ENCODE results near the gene HES3. TPM values are rescaled to one million over a fixed set of nuclear protein-coding genes. Genes with fewer than 3 reads are reported as not detected.

Gene HES3
- total and polyA plus RNA-seq, 9 donors = not detected

DNA sequence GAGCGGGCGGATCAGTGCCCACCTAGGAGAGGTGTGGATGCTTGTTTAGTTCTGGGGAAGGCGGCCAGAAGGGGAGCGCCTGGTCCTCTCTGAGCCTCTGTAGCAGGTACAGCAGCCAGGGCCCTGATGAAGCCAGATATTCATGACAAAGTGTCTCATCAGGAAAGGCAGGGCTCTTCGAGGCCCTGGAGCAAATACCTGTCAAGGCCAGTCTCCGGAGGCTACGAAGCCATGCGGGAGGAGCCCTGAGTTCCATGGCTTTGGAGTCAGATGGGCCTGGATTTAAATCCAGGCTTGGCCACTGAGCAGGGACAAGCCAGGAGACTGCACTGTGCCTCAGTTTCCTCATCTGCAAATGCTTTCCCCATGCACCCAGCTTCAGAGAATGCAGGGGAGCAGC, 42.3 kb downstream of the HES3 start:
- 94 to 97% (median 95%) methylated on average over 8 of the region's 8 CpGs for WGBS, 3 donors
- H3K36me3 ChIP-seq = no peaks in the 10 kb centered on the region
- peak overlapping the region in 1 of 2 donors; percentile 95 for H3K27ac ChIP-seq
- no peaks in the 10 kb centered on the region for H3K27me3 ChIP-seq
- intact Hi-C loops (cut with DNase I) = no loop called here
- H3K4me1 ChIP-seq (ENCODE audit: insufficient read depth) = peaks cover 17% of the 10 kb centered on the region
- TF ChIP-seq CTCF (IDR thresholded peaks at IDR 0.05) (no peak), POLR2A (IDR thresholded peaks at IDR 0.05) (no peak), EP300 (IDR thresholded peaks at IDR 0.05) (no peak)
- H3K4me3 ChIP-seq = no peak overlapping the region
- DNase-seq = no peak
- no peaks in the 10 kb centered on the region for H3K9me3 ChIP-seq

GRCh38 chr1:6287029-6287428, 43.0 kb downstream of the HES3 start:
- Histone ChIP-seq H3K4me3 (no peak overlapping the region), H3K4me1 (ENCODE audit: insufficient read depth) (peaks cover 21% of the 10 kb centered on the region), H3K27ac (peak overlapping the region; percentile 67 to 95), H3K9me3 (no peaks in the 10 kb centered on the region), H3K27me3 (no peaks in the 10 kb centered on the region), H3K36me3 (no peaks in the 10 kb centered on the region)
- TF ChIP-seq EP300 (IDR thresholded peaks at IDR 0.05) = no peak
- no peak for TF ChIP-seq CTCF (IDR thresholded peaks at IDR 0.05)
- no peak for TF ChIP-seq POLR2A (IDR thresholded peaks at IDR 0.05)
- intact Hi-C loops (cut with DNase I) = no loop called here
- 64 to 80% (median 77%) methylated on average over 13 of the region's 13 CpGs for WGBS, 3 donors
- peak in 1 of 5 donors; percentile 46 for DNase-seq

GRCh38 chr1:6287431-6287886, 43.5 kb downstream of the HES3 start:
- peaks cover 21% of the 10 kb centered on the region for H3K4me1 ChIP-seq (ENCODE audit: insufficient read depth)
- intact Hi-C loops (cut with DNase I) = no loop called here
- no peaks in the 10 kb centered on the region for H3K27me3 ChIP-seq
- 15 to 23% (median 20%) methylated on average over 10 of the region's 10 CpGs for WGBS, 3 donors
- H3K27ac ChIP-seq = peak overlapping the region; percentile 67 to 95
- TF ChIP-seq EP300 (IDR thresholded peaks at IDR 0.05) (no peak), POLR2A (IDR thresholded peaks at IDR 0.05) (no peak), CTCF (IDR thresholded peaks at IDR 0.05) (no peak)
- no peak overlapping the region for H3K4me3 ChIP-seq
- peak; percentile 66 to 87 (median 83) for DNase-seq
- no peaks in the 10 kb centered on the region for H3K9me3 ChIP-seq
- no peaks in the 10 kb centered on the region for H3K36me3 ChIP-seq

- Histone ChIP-seq H3K36me3 (no peaks in the 10 kb centered on the region), H3K4me1 (ENCODE audit: insufficient read depth) (peaks cover 21% of the 10 kb centered on the region), H3K9me3 (no peaks in the 10 kb centered on the region), H3K27ac (peak overlapping the region; percentile 59 to 95), H3K4me3 (no peak overlapping the region), H3K27me3 (no peaks in the 10 kb centered on the region)
- TF ChIP-seq CTCF (IDR thresholded peaks at IDR 0.05) = no peak
- TF ChIP-seq POLR2A (IDR thresholded peaks at IDR 0.05) = no peak
- no peak for TF ChIP-seq EP300 (IDR thresholded peaks at IDR 0.05)
- intact Hi-C loops (cut with DNase I) = no loop called here
- peak in 1 of 5 donors; percentile 44 for DNase-seq
- 78 to 85% (median 82%) methylated on average over 14 of the region's 14 CpGs for WGBS, 3 donors
Measured at GRCh38 chr1:6288026-6288425, 44.0 kb downstream of the HES3 start.

Data from ovary (tissue), 9 donors.